Activated B cell treated with CpG ODN at 0.5 μM for 24 hours (primary cell): ENCODE data around the gene MYLK2. TPM values are rescaled to one million over a fixed set of nuclear protein-coding genes. Genes with fewer than 3 reads are reported as not detected.

Source experiments
- ATAC-seq: fragments of 200-7000 bp; cut with Tn5 transposase; one replicate; pipeline ENCODE4 v1.10.0; 2021; ENCODE audit warnings: low read depth, mild to moderate bottlenecking, moderate library complexity
- CTCF ChIA-PET: fragments of 350-600 bp; sonication (Branson Sonifier 250); formaldehyde crosslinking; loops from one replicate; lab custom pipeline; 2021; ENCODE audit warnings: antibody characterized with exemption; lab: Charles Lee
- POLR2A ChIA-PET: fragments of 350-600 bp; sonication (Branson Sonifier 250); formaldehyde crosslinking; loops from one replicate; lab custom pipeline; 2021; ENCODE audit warnings: antibody characterized with exemption; lab: Charles Lee
- DNase-seq: peaks from one replicate; pipeline ENCODE4 v3.0.0; 2022
- H3K27ac Mint-ChIP-seq: one replicate; pipeline ENCODE4 v1.8.0; 2020; ENCODE audit warnings: mixed read lengths
- H3K27me3 Mint-ChIP-seq: one replicate; pipeline ENCODE4 v1.8.0; 2021; ENCODE audit warnings: mixed read lengths
- H3K36me3 Mint-ChIP-seq: one replicate; pipeline ENCODE4 v1.8.0; 2021; ENCODE audit warnings: low read depth, mixed read lengths
- H3K4me1 Mint-ChIP-seq: one replicate; pipeline ENCODE4 v1.8.0; 2021; ENCODE audit warnings: mixed read lengths
- H3K4me3 Mint-ChIP-seq: one replicate; pipeline ENCODE4 v1.8.0; 2020; ENCODE audit warnings: mild to moderate bottlenecking, mixed read lengths
- H3K9me3 Mint-ChIP-seq: one replicate; pipeline ENCODE4 v1.8.0; 2020; ENCODE audit warnings: mixed read lengths
- intact Hi-C: fragments of 100-400 bp; cut with micrococcal nuclease; formaldehyde crosslinking; loops from one replicate; pipeline ENCODE4 v1.15.1; 2024
- total RNA-seq: library from RNA; stranded (reverse); gene quantifications from 2 replicates; pipeline ENCODE4 v1.2.3, GENCODE V29; 2022
- TF ChIP-seq, protein P1 (sequence below): fragments of 200-600 bp; IDR thresholded peaks from one replicate; pipeline ENCODE4 v1.8.0; 2022; ENCODE audit warnings: antibody characterized with exemption, mild to moderate bottlenecking

MYLK2 gene
- total RNA-seq, 1 donor from 2014 or later = not detected

DNA sequence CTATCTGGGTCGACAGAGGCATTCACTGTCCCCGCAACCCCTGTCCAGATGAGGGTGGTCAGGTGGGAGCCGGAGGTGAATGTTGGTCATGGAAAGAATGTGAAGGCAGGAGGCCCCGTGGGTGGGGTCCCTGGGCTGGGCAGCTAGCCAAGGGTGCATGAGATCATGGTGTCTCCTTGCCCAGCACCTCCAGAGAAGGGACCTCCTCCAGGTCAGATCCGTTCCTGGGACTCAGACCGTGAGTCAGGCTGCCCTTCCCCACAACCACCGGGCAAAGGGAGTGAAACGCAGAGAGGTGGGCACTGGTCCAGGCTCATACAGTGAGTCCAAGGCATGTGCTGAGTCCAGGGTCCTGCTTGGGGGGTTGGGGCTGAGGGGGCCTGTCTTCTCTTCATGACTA, 22.8 kb downstream of the MYLK2 start:
- ATAC-seq (no peak), DNase-seq (no peak)
- no peak overlapping the region for H3K4me3 Mint-ChIP-seq
- intact Hi-C loops = no loop called here
- H3K36me3 Mint-ChIP-seq = no peaks in the 10 kb centered on the region
- CTCF ChIA-PET = no interaction called here
- H3K4me1 Mint-ChIP-seq = no peaks in the 10 kb centered on the region
- no peak overlapping the region for H3K27ac Mint-ChIP-seq
- no peaks in the 10 kb centered on the region for H3K9me3 Mint-ChIP-seq
- POLR2A ChIA-PET = no interaction called here
- TF ChIP-seq, protein P1, sequence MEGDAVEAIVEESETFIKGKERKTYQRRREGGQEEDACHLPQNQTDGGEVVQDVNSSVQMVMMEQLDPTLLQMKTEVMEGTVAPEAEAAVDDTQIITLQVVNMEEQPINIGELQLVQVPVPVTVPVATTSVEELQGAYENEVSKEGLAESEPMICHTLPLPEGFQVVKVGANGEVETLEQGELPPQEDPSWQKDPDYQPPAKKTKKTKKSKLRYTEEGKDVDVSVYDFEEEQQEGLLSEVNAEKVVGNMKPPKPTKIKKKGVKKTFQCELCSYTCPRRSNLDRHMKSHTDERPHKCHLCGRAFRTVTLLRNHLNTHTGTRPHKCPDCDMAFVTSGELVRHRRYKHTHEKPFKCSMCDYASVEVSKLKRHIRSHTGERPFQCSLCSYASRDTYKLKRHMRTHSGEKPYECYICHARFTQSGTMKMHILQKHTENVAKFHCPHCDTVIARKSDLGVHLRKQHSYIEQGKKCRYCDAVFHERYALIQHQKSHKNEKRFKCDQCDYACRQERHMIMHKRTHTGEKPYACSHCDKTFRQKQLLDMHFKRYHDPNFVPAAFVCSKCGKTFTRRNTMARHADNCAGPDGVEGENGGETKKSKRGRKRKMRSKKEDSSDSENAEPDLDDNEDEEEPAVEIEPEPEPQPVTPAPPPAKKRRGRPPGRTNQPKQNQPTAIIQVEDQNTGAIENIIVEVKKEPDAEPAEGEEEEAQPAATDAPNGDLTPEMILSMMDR = no peak
- H3K27me3 Mint-ChIP-seq = no peaks in the 10 kb centered on the region

DNA sequence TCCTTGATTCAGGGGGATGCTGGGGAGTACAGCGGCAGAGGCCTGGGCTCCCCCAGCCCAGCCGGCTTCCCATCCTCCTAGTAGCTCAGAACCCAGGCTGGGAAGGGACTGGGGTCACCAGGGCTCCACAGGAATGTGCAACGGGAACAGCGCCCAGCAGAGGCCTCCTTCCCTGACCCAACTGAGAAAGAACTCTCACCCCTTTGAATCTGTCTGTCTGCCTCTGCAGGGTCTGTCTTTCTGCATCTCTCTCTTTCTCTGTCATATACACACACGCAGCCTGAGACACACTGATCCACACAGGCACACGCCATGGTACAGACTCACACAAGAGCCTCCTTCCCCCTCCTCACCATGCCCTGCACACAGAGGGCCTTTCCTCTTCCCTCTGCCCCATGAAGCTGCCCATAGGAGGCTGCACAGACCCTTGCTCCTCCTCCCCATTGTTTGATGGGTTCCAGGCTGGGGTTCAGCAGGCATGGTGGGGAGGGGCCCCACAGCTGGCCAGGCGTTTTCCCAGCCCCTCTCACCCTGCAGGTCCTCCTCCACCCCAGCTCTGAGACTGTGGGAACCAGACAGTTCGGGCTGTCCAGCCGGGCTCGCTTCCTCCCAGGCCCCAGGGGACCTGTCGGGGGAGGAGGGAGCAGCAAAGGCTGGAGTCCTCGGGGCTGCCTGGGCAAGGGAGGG, 23.5 kb downstream of the MYLK2 start:
- ATAC-seq (no peak), DNase-seq (no peak)
- POLR2A ChIA-PET = no interaction called here
- no peaks in the 10 kb centered on the region for H3K36me3 Mint-ChIP-seq
- H3K27ac Mint-ChIP-seq = no peak overlapping the region
- no peaks in the 10 kb centered on the region for H3K9me3 Mint-ChIP-seq
- CTCF ChIA-PET = interaction anchor here (1.1 kb wide), 1 partner anchor 110 kb away, joined by 3 read pairs; the partner anchor contains the start of gene PDRG1
- intact Hi-C loops = no loop called here
- H3K4me1 Mint-ChIP-seq = no peaks in the 10 kb centered on the region
- TF ChIP-seq, protein P1 = no peak
- H3K4me3 Mint-ChIP-seq = no peak overlapping the region
- H3K27me3 Mint-ChIP-seq = no peaks in the 10 kb centered on the region

DNA sequence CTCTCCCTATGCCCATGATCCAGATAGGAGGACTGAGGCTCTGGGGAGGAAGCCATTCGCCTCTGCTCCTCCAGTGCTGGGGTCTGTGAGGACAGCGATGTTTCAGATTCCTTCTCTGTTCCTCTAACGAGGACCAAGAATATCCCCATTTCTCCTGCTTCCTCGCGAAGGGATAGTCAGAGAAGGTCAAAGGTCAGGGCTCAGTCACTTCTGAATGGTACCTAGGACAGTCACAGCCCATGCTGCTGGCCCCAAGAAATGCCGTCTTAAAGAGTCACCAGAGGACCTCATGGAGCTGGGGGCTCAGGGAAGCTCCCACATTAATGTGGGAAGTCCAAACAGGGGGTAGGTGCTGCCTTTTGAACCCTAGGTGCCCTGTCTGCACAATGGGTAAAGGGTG, 24.1 kb downstream of the MYLK2 start:
- Mint-ChIP-seq H3K27me3 (no peaks in the 10 kb centered on the region), H3K27ac (no peak overlapping the region), H3K4me3 (no peak overlapping the region), H3K36me3 (no peaks in the 10 kb centered on the region), H3K9me3 (no peaks in the 10 kb centered on the region), H3K4me1 (no peaks in the 10 kb centered on the region)
- intact Hi-C loops = no loop called here
- CTCF ChIA-PET = interaction anchor here (1.1 kb wide), 1 partner anchor 109 kb away, joined by 3 read pairs; the partner anchor contains the start of gene PDRG1
- POLR2A ChIA-PET = no interaction called here
- TF ChIP-seq, protein P1 = no peak
- ATAC-seq (no peak), DNase-seq (no peak)

DNA sequence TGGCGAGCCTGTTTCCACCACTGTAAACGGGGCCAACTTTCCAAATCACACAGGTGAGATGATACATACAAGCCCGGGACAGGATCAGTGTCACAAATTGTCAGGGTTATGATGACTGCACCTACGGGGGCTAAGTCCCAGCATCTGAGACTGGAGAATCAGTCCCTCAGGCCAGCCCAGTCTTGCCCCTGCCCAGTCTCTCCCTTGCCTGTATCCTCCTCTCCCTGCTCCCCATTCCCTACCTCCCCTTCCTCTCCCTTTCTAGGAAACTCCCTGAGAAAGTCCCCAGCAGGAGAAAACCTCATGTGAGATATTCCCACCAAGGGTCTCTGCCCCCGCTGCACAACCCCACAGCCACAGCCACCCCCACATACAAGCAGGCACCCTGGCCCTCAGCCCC, 24.7 kb downstream of the MYLK2 start:
- DNase-seq = no peak
- intact Hi-C loops = no loop called here

DNA sequence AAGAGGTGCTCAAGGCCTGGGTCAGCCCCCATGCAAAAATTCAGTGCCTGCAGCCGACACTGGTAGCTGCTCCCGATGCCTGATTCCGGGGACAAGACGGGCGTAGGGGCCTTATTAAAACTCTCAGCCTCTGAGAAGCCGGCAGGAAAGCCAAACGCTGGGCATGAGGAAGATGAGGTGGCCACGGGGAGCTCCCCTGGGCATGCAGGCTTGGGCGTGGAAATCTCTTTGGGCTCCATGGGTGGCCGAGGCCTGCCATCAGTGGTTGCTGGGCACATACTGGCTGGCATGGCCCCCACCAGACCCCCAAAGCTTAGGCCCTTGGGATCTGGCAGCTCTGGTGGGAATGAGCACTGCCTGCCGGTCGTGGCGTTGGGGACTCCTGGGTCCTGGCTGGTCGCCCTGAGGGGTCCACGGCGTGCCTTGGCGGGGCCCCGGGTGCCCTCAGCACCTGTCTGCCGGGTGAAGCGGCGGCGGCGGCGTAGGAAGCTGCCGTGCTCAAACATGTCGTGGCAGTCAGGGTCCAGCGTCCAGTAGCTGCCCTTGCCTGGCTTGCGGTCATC, 25.7 kb downstream of the MYLK2 start:
- TF ChIP-seq, protein P1 = no peak
- Mint-ChIP-seq H3K36me3 (no peaks in the 10 kb centered on the region), H3K27me3 (peaks cover 8% of the 10 kb centered on the region), H3K4me3 (no peak overlapping the region), H3K27ac (no peak overlapping the region), H3K9me3 (no peaks in the 10 kb centered on the region), H3K4me1 (no peaks in the 10 kb centered on the region)
- no peak for DNase-seq
- no peak for ATAC-seq
- CTCF ChIA-PET = interaction anchor here (1.0 to 4.3 kb wide), 2 partner anchors 11 to 22 kb away, joined by 3 to 43 read pairs; no protein-coding TSS in a partner anchor
- POLR2A ChIA-PET = no interaction called here
- intact Hi-C loops = loop anchor here (5.0 kb wide), 1 partner anchor 283 kb away; no protein-coding TSS in a partner anchor

More for the DNA sequence above, 24.7 kb downstream of the MYLK2 start:
- H3K36me3 Mint-ChIP-seq = no peaks in the 10 kb centered on the region
- ChIA-PET POLR2A (no interaction called here), CTCF (no interaction called here)
- TF ChIP-seq, protein P1 = no peak
- no peak overlapping the region for H3K27ac Mint-ChIP-seq
- no peak for ATAC-seq
- H3K4me3 Mint-ChIP-seq = no peak overlapping the region
- H3K27me3 Mint-ChIP-seq = peaks cover 3% of the 10 kb centered on the region
- no peaks in the 10 kb centered on the region for H3K4me1 Mint-ChIP-seq
- no peaks in the 10 kb centered on the region for H3K9me3 Mint-ChIP-seq
